ENCODE results near the gene NUP107.

Gene NUP107

DNA sequence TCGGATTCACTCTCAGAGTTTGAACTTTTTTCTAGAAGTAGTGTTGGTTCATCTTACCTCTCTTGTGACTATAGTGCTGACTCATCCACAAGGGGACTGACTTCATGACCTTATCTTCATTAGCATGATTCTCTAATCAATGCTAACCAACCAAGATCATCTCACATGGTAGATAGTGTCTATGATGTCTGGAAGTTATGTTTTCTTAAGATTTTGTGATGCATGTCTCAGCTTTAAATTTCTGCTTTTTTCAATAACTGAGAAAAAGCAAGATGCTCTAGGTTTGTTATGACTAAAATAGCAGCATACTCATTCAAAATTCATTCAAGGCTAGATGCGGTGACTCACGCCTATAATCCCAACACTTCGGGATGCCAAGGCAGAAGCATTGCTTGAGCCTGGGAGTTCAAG lies 46.9 kb downstream of the NUP107 start:
- DNase-seq (ENCODE audit: low read depth) = peak; percentile 50
- TF ChIP-seq, protein P1, sequence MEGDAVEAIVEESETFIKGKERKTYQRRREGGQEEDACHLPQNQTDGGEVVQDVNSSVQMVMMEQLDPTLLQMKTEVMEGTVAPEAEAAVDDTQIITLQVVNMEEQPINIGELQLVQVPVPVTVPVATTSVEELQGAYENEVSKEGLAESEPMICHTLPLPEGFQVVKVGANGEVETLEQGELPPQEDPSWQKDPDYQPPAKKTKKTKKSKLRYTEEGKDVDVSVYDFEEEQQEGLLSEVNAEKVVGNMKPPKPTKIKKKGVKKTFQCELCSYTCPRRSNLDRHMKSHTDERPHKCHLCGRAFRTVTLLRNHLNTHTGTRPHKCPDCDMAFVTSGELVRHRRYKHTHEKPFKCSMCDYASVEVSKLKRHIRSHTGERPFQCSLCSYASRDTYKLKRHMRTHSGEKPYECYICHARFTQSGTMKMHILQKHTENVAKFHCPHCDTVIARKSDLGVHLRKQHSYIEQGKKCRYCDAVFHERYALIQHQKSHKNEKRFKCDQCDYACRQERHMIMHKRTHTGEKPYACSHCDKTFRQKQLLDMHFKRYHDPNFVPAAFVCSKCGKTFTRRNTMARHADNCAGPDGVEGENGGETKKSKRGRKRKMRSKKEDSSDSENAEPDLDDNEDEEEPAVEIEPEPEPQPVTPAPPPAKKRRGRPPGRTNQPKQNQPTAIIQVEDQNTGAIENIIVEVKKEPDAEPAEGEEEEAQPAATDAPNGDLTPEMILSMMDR (conservative IDR thresholded peaks at IDR 0.05; ENCODE audit: low read length) = no peak
- no peak overlapping the region for H3K4me3 ChIP-seq (ENCODE audit: low read length)

DNA sequence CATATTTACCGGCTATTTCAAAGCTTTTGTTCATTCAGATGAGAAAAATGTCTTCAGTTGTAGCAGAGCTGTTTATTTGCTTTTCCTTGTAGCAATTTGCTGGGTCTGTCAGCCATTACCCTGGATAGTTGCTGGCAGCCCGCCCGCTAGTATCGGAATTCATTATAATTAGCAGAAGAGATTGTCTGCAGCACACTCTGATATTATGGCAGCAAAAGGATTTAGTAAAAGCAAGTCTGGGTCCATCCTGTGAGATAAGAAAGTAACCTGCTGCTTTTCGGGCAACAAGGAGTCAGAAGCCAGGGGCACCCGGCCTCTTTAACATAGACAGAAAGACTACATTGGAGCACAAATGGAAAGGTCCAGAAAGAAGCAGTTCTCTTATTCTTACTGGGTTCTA lies 53.1 kb downstream of the NUP107 start:
- TF ChIP-seq, protein P1 (conservative IDR thresholded peaks at IDR 0.05; ENCODE audit: low read length) = no peak
- DNase-seq (ENCODE audit: low read depth) = no peak
- no peak overlapping the region for H3K4me3 ChIP-seq (ENCODE audit: low read length)

DNA sequence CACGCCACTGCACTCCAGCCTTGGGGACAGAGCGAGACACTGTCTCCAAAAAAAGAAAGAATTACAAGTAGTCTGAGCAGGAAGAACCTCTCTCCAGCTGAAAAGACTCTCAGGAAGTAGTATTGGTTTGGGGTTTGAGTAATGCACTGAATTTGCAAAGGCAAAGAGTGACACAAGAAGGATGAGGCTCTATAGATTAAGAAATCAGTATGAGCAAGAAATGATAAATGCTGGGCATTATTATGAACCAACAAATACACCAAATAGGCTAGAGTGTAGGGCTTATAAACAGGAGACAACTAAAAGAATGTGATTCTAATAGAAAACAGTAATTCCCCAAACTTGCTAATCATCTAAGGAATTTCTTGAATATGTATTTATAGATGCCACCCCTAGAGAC lies 56.6 kb downstream of the NUP107 start:
- TF ChIP-seq, protein P1 (conservative IDR thresholded peaks at IDR 0.05; ENCODE audit: low read length) = no peak
- no peak overlapping the region for H3K4me3 ChIP-seq (ENCODE audit: low read length)
- DNase-seq (ENCODE audit: low read depth) = peak; percentile 57

DNA sequence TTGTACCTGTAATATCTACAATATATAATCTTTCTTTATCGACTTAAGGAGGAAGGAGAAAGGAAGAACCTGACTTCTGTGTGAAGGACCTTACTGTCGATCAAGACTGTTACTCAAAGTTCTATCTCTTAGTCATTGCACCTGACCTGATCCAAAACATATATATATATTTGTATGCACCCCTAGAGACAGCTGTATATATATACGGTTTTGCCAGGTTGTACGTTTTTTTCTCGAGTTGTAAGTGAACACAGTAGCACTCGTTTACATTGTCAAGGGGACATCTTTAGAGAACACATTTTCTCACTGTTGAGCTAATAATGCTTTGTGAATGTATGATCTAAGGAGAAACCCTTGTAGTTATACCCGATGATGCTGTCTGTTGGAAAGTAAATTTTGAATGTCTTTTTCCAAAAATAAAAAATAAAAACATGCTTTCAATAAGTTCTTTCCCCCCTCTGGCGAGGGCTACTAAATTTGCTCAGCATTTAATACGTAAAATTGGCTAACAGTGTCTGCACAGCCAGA lies 58.7 kb downstream of the NUP107 start:
- TF ChIP-seq, protein P1 (conservative IDR thresholded peaks at IDR 0.05; ENCODE audit: low read length) = no peak
- peak overlapping the region; percentile 89 for H3K4me3 ChIP-seq (ENCODE audit: low read length)
- DNase-seq (ENCODE audit: low read depth) = no peak

DNA sequence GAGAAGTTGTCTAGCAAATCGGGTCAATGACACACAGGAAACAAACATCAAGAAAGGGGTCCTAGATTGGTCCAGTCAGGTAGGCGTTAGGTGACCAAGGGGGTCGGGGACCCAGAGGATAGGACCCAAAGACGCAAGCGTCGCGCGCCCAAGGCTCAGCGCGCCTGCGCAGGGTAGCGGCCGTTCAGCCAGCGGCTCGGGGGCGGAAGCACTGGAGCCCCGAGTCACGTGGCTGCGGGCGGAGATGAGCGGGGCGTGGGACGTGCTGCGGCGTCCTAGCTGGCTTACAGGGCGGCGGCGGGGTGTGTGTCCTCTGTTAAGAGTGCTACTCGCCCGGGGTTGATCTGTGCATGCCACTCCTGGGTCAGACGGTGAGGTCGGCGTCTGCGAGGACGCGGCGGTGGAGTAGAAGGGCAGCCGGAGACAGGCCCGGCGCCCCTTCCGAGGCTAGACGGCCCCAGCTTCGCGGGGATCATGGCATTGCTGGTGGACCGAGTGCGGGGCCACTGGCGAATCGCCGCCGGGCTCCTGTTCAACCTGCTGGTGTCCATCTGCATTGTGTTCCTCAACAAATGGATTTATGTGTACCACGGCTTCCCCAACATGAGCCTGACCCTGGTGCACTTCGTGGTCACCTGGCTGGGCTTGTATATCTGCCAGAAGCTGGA lies 59.3 kb downstream of the NUP107 start, which contains the start of gene SLC35E3:
SLC35E3 (plus strand) TSS at position 273 of the 668 bp plus-strand sequence; CDS start at position 475, 202 bp downstream.
- H3K4me3 ChIP-seq (ENCODE audit: low read length) = peak within 1 kb of the TSS; percentile 89
- DNase-seq (ENCODE audit: low read depth) = peak; percentile 83
- TF ChIP-seq, protein P1 (conservative IDR thresholded peaks at IDR 0.05; ENCODE audit: low read length) = no peak

DNA sequence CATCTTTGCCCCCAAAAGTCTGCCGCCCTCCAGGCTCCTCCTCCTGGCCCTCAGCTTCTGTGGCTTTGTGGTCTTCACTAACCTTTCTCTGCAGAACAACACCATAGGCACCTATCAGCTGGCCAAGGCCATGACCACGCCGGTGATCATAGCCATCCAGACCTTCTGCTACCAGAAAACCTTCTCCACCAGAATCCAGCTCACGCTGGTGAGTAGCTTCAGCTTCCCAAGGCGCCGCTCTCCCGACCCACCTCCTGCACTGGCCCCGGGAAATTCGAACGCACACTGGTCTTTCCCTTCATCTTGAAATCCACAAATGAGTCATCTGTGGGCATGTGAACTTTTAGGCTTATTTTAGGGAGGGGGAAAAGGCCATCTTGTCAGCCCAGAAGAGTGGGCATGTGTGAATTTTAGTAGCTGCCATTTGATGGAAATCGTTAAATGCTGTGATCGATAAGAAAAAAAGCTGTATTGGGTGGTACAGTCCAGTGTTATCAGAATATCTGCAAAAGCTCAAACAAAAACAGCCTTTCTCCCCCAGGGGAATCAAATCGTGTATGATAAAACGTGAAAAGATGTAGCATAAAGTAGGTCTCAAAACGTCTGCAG lies 59.9 kb downstream of the NUP107 start:
- DNase-seq (ENCODE audit: low read depth) = peak; percentile 71
- H3K4me3 ChIP-seq (ENCODE audit: low read length) = peak overlapping the region; percentile 89

More for the DNA sequence above, 59.9 kb downstream of the NUP107 start:
- TF ChIP-seq, protein P1 (conservative IDR thresholded peaks at IDR 0.05; ENCODE audit: low read length) = no peak
